ENCODE results near the gene LSP1. TPM values are rescaled to one million over a fixed set of nuclear protein-coding genes. Genes with fewer than 3 reads are reported as not detected.

Gene LSP1
- polyA plus RNA-seq, 1 donor, result 20.5 TPM

GRCh38 chr11:1887451-1888346 is 34.8 kb downstream of the LSP1 start:
- no peaks in the 10 kb centered on the region for H3K27me3 ChIP-seq (ENCODE audit: control insufficient read depth, insufficient read depth, low read length)
- DNase-seq, result no peak
- no peak overlapping the region for H3K4me3 ChIP-seq (ENCODE audit: low read length)
- WGBS (ENCODE audit: insufficient coverage, low lambda C conversion rate), result no CpG with 5 or more reads among the region's 11 CpGs
- peaks cover 2% of the 10 kb centered on the region for H3K4me1 ChIP-seq (ENCODE audit: control insufficient read depth, insufficient read depth, low read length)
- H3K36me3 ChIP-seq (ENCODE audit: control insufficient read depth, insufficient read depth, low read length), result no peaks in the 10 kb centered on the region
- no peak overlapping the region for H3K27ac ChIP-seq (ENCODE audit: low read length)
- no peaks in the 10 kb centered on the region for H3K9me3 ChIP-seq (ENCODE audit: control insufficient read depth, low read depth, low read length)

- Histone ChIP-seq H3K36me3 (ENCODE audit: control insufficient read depth, insufficient read depth, low read length) (no peaks in the 10 kb centered on the region), H3K27ac (ENCODE audit: low read length) (no peak overlapping the region), H3K4me1 (ENCODE audit: control insufficient read depth, insufficient read depth, low read length) (no peaks in the 10 kb centered on the region), H3K9me3 (ENCODE audit: control insufficient read depth, low read depth, low read length) (no peaks in the 10 kb centered on the region), H3K4me3 (ENCODE audit: low read length) (no peak overlapping the region), H3K27me3 (ENCODE audit: control insufficient read depth, insufficient read depth, low read length) (no peaks in the 10 kb centered on the region)
- no peak for DNase-seq
- WGBS (ENCODE audit: insufficient coverage, low lambda C conversion rate), result no CpG with 5 or more reads among the region's 9 CpGs
These were observed 35.5 kb downstream of the LSP1 start for GRCh38 chr11:1888347-1888753.

- DNase-seq, result no peak
- no CpG with 5 or more reads among the region's 6 CpGs for WGBS (ENCODE audit: insufficient coverage, low lambda C conversion rate)
- H3K27me3 ChIP-seq (ENCODE audit: control insufficient read depth, insufficient read depth, low read length), result no peaks in the 10 kb centered on the region
- no peaks in the 10 kb centered on the region for H3K4me1 ChIP-seq (ENCODE audit: control insufficient read depth, insufficient read depth, low read length)
- no peaks in the 10 kb centered on the region for H3K36me3 ChIP-seq (ENCODE audit: control insufficient read depth, insufficient read depth, low read length)
- no peak overlapping the region for H3K27ac ChIP-seq (ENCODE audit: low read length)
- no peaks in the 10 kb centered on the region for H3K9me3 ChIP-seq (ENCODE audit: control insufficient read depth, low read depth, low read length)
- no peak overlapping the region for H3K4me3 ChIP-seq (ENCODE audit: low read length)
These were observed 35.9 kb downstream of the LSP1 start for GRCh38 chr11:1888811-1889210.

GRCh38 chr11:1889224-1889930 is 36.5 kb downstream of the LSP1 start:
- no peak for DNase-seq

GRCh38 chr11:1889941-1890855 is 37.3 kb downstream of the LSP1 start:
- no peak overlapping the region for H3K4me3 ChIP-seq (ENCODE audit: low read length)
- H3K36me3 ChIP-seq (ENCODE audit: control insufficient read depth, insufficient read depth, low read length), result no peaks in the 10 kb centered on the region
- no peaks in the 10 kb centered on the region for H3K27me3 ChIP-seq (ENCODE audit: control insufficient read depth, insufficient read depth, low read length)
- no peak overlapping the region for H3K27ac ChIP-seq (ENCODE audit: low read length)
- H3K4me1 ChIP-seq (ENCODE audit: control insufficient read depth, insufficient read depth, low read length), result no peaks in the 10 kb centered on the region
- H3K9me3 ChIP-seq (ENCODE audit: control insufficient read depth, low read depth, low read length), result no peaks in the 10 kb centered on the region
- DNase-seq, result no peak
- WGBS (ENCODE audit: insufficient coverage, low lambda C conversion rate), result no CpG with 5 or more reads among the region's 33 CpGs

More at GRCh38 chr11:1889224-1889930, 36.5 kb downstream of the LSP1 start:
- no peaks in the 10 kb centered on the region for H3K9me3 ChIP-seq (ENCODE audit: control insufficient read depth, low read depth, low read length)
- H3K4me3 ChIP-seq (ENCODE audit: low read length), result no peak overlapping the region
- no peaks in the 10 kb centered on the region for H3K36me3 ChIP-seq (ENCODE audit: control insufficient read depth, insufficient read depth, low read length)
- no peak overlapping the region for H3K27ac ChIP-seq (ENCODE audit: low read length)
- no peaks in the 10 kb centered on the region for H3K4me1 ChIP-seq (ENCODE audit: control insufficient read depth, insufficient read depth, low read length)
- no CpG with 5 or more reads among the region's 34 CpGs for WGBS (ENCODE audit: insufficient coverage, low lambda C conversion rate)
- H3K27me3 ChIP-seq (ENCODE audit: control insufficient read depth, insufficient read depth, low read length), result no peaks in the 10 kb centered on the region

GRCh38 chr11:1890856-1891830 is 38.3 kb downstream of the LSP1 start:
- WGBS (ENCODE audit: insufficient coverage, low lambda C conversion rate), result no CpG with 5 or more reads among the region's 34 CpGs
- no peak overlapping the region for H3K27ac ChIP-seq (ENCODE audit: low read length)
- H3K4me3 ChIP-seq (ENCODE audit: low read length), result no peak overlapping the region
- H3K9me3 ChIP-seq (ENCODE audit: control insufficient read depth, low read depth, low read length), result no peaks in the 10 kb centered on the region
- no peak for DNase-seq
- H3K27me3 ChIP-seq (ENCODE audit: control insufficient read depth, insufficient read depth, low read length), result no peaks in the 10 kb centered on the region
- H3K36me3 ChIP-seq (ENCODE audit: control insufficient read depth, insufficient read depth, low read length), result no peaks in the 10 kb centered on the region
- no peaks in the 10 kb centered on the region for H3K4me1 ChIP-seq (ENCODE audit: control insufficient read depth, insufficient read depth, low read length)

GRCh38 chr11:1891831-1892115 is 38.9 kb downstream of the LSP1 start, which contains the start of gene PRR33:
Gene PRR33 (minus strand): TSS chr11:1891895. CDS start chr11:1890584, 1,311 bp downstream.
- Histone ChIP-seq H3K9me3 (ENCODE audit: control insufficient read depth, low read depth, low read length) (no peaks in the 10 kb centered on the region), H3K4me1 (ENCODE audit: control insufficient read depth, insufficient read depth, low read length) (no peaks in the 10 kb centered on the region), H3K4me3 (ENCODE audit: low read length) (no peak within 1 kb of the TSS), H3K27ac (ENCODE audit: low read length) (no peak within 1 kb of the TSS), H3K27me3 (ENCODE audit: control insufficient read depth, insufficient read depth, low read length) (no peaks in the 10 kb centered on the region), H3K36me3 (ENCODE audit: control insufficient read depth, insufficient read depth, low read length) (no peaks in the 10 kb centered on the region)
- no CpG with 5 or more reads among the region's 7 CpGs for WGBS (ENCODE audit: insufficient coverage, low lambda C conversion rate)
- DNase-seq, result no peak

GRCh38 chr11:1892116-1892515 is 39.2 kb downstream of the LSP1 start:
- no peak overlapping the region for H3K4me3 ChIP-seq (ENCODE audit: low read length)
- H3K27me3 ChIP-seq (ENCODE audit: control insufficient read depth, insufficient read depth, low read length), result no peaks in the 10 kb centered on the region
- no peaks in the 10 kb centered on the region for H3K9me3 ChIP-seq (ENCODE audit: control insufficient read depth, low read depth, low read length)
- no peak overlapping the region for H3K27ac ChIP-seq (ENCODE audit: low read length)
- WGBS (ENCODE audit: insufficient coverage, low lambda C conversion rate), result no CpG with 5 or more reads among the region's 7 CpGs
- no peaks in the 10 kb centered on the region for H3K36me3 ChIP-seq (ENCODE audit: control insufficient read depth, insufficient read depth, low read length)
- H3K4me1 ChIP-seq (ENCODE audit: control insufficient read depth, insufficient read depth, low read length), result no peaks in the 10 kb centered on the region
- DNase-seq, result no peak

GRCh38 chr11:1892558-1892957 is 39.7 kb downstream of the LSP1 start:
- Histone ChIP-seq H3K4me1 (ENCODE audit: control insufficient read depth, insufficient read depth, low read length) (no peaks in the 10 kb centered on the region), H3K36me3 (ENCODE audit: control insufficient read depth, insufficient read depth, low read length) (no peaks in the 10 kb centered on the region), H3K4me3 (ENCODE audit: low read length) (no peak overlapping the region), H3K27me3 (ENCODE audit: control insufficient read depth, insufficient read depth, low read length) (no peaks in the 10 kb centered on the region), H3K9me3 (ENCODE audit: control insufficient read depth, low read depth, low read length) (no peaks in the 10 kb centered on the region), H3K27ac (ENCODE audit: low read length) (no peak overlapping the region)
- DNase-seq, result no peak
- WGBS (ENCODE audit: insufficient coverage, low lambda C conversion rate), result 60% methylated on average over 4 of the region's 5 CpGs

All from large intestine (tissue), 3 donors.